Measurements from ENCODE around the gene STYX. TPM values are rescaled to one million over a fixed set of nuclear protein-coding genes. Genes with fewer than 3 reads are reported as not detected.

STYX gene
- total and polyA plus RNA-seq, 10 of the 15 experiments (the other 5 are each of a cell fraction or from before 2014, with no cell fraction given) = 5.0 to 15.3 (median 9.5) TPM

- H3K27ac ChIP-seq (ENCODE audit: control insufficient read depth, insufficient read depth) = peak within 1 kb of the TSS; percentile 61
- 5% methylated on average over 49 of the region's 74 CpGs for WGBS (ENCODE audit: insufficient coverage, insufficient replicate concordance, low lambda C conversion rate, missing lambda C conversion rate)
- ChIA-PET RAD21 (ENCODE audit: unreplicated experiment) (interaction anchor here (1.0 to 1.2 kb wide), 3 partner anchors 49 to 157 kb away, joined by 3 to 4 read pairs (median 4); no protein-coding TSS in a partner anchor), CTCF (interaction anchor here (0.9 to 1.2 kb wide), 2 partner anchors 62 to 169 kb away, joined by 4 read pairs; partner anchors contain the start of gene STYX), POLR2A (interaction anchor here (0.5 kb wide), 1 partner anchor 60 kb away, joined by 5 read pairs; no protein-coding TSS in a partner anchor), SMC1A (ENCODE audit: uncharacterized antibody, unreplicated experiment) (interaction anchor here (1.1 to 1.2 kb wide), 2 partner anchors 8 to 170 kb away, joined by 3 read pairs; no protein-coding TSS in a partner anchor)
- H3K27me3 ChIP-seq (replicated peaks in 1 of 2; ENCODE audit: control insufficient read depth in 2 of 2, insufficient read depth in 2 of 2, low read length in 1 of 2) = no peaks in the 10 kb centered on the region
- FAIRE-seq (no peak), ATAC-seq (peak; percentile 97), DNase-seq (ENCODE audit: low read depth, low spot score) (peak; percentile 48)
- in situ Hi-C loops (cut with MboI) = no loop called here
- peaks cover 31% of the 10 kb centered on the region for H3K79me2 ChIP-seq (ENCODE audit: control insufficient read depth, insufficient read depth, low read length)
- H3K4me3 ChIP-seq = peak within 1 kb of the TSS; percentile 78
- H4K20me1 ChIP-seq (ENCODE audit: control insufficient read depth, insufficient read depth) = no peaks in the 10 kb centered on the region
- intact Hi-C loops (cut with micrococcal nuclease; ENCODE audit: unreplicated experiment) = loop anchor here (5.0 kb wide), 1 partner anchor 239 kb away; the partner anchor contains the start of genes GPR137C and TXNDC16
- no peaks in the 10 kb centered on the region for H3K4me1 ChIP-seq (ENCODE audit: control insufficient read depth, insufficient read depth, low read length)
- no TSS peak for BruUV-seq (replicated peaks)
- no peaks in the 10 kb centered on the region for H3K36me3 ChIP-seq (ENCODE audit: control insufficient read depth in 2 of 2, insufficient read depth in 2 of 2, low read length in 1 of 2)
- H3K9ac ChIP-seq (ENCODE audit: control insufficient read depth, insufficient read depth, low read length) = peak within 1 kb of the TSS; percentile 69
- H2AFZ ChIP-seq (ENCODE audit: control insufficient read depth, low read depth, low read length) = peak within 1 kb of the TSS; percentile 86
- H3K4me2 ChIP-seq (ENCODE audit: control insufficient read depth, insufficient read depth) = peak within 1 kb of the TSS; percentile 82
- no peaks in the 10 kb centered on the region for H3K9me3 ChIP-seq (replicated peaks; ENCODE audit: control insufficient read depth, insufficient read depth, low read length)
- TF ChIP-seq NR2F1 (conservative IDR thresholded peaks at IDR 0.05) (peak; percentile 58), RAD51 (IDR thresholded peaks at IDR 0.05) (no peak), BACH1 (IDR thresholded peaks at IDR 0.05; ENCODE audit: borderline replicate concordance) (peak; percentile 22; the same call in 1 of the 2 replicates), POU2F2 (IDR thresholded peaks at IDR 0.05; ENCODE audit: borderline replicate concordance, low read depth, low read length) (peak; percentile 20; the same call in 1 of the 3 replicates), RB1 (IDR thresholded peaks at IDR 0.05; ENCODE audit: borderline replicate concordance) (peak; percentile 24; the same call in 1 of the 2 replicates), POLR2AphosphoS5 (IDR thresholded peaks at IDR 0.05; ENCODE audit: low read length) (peak; percentile 57; the same call in 1 of the 2 replicates), RUNX3 (IDR thresholded peaks at IDR 0.05; ENCODE audit: low read length) (peak; percentile 64), YY1 (IDR thresholded peaks at IDR 0.05; ENCODE audit: low read depth, low read length) (peak; percentile 48; the same call in 1 of the 2 replicates), IKZF2 (IDR thresholded peaks at IDR 0.05) (peak; percentile 38 to 48; a peak in 3 of 4 replicates), DPF2 (IDR thresholded peaks at IDR 0.05) (peak; percentile 57; the same call in 1 of the 2 replicates), ZNF622 (IDR thresholded peaks at IDR 0.05) (no peak), BHLHE40 (IDR thresholded peaks at IDR 0.05; ENCODE audit: borderline replicate concordance in 1 of 2, low read depth in 2 of 2, low read length in 1 of 2) (peak; percentile 8 to 48; a peak in 2 of 4 replicates), KDM1A (IDR thresholded peaks at IDR 0.05; ENCODE audit: borderline replicate concordance) (no peak), EED (IDR thresholded peaks at IDR 0.05; ENCODE audit: low read depth) (peak; percentile 68), SKIL (IDR thresholded peaks at IDR 0.05; ENCODE audit: low read depth, poor library complexity, severe bottlenecking) (no peak), IKZF1 (conservative IDR thresholded peaks at IDR 0.05) (peak; percentile 81), ZNF24 (IDR thresholded peaks at IDR 0.05) (0 out of 2 replicates have a peak, but pooled peaks have one; percentile 20), MXI1 (IDR thresholded peaks at IDR 0.05; ENCODE audit: low read depth, low read length) (no peak)
- TF ChIP-seq, protein P1, sequence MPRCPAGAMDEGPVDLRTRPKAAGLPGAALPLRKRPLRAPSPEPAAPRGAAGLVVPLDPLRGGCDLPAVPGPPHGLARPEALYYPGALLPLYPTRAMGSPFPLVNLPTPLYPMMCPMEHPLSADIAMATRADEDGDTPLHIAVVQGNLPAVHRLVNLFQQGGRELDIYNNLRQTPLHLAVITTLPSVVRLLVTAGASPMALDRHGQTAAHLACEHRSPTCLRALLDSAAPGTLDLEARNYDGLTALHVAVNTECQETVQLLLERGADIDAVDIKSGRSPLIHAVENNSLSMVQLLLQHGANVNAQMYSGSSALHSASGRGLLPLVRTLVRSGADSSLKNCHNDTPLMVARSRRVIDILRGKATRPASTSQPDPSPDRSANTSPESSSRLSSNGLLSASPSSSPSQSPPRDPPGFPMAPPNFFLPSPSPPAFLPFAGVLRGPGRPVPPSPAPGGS (IDR thresholded peaks at IDR 0.05; ENCODE audit: borderline replicate concordance, insufficient read depth, low read depth, low read length, poor library complexity, severe bottlenecking) = peak; percentile 29
Observed at GRCh38 chr14:52791223-52792096, 61.5 kb downstream of the STYX start, which contains the start of gene GNPNAT1. Gene GNPNAT1, minus strand, starts transcription at chr14:52791607. Its CDS starts 6,957 bp downstream, at chr14:52784650.

Measured in GM12878 (cell line).